Measurements from ENCODE around the gene RBM15B. TPM values are rescaled to one million over a fixed set of nuclear protein-coding genes. Genes with fewer than 3 reads are reported as not detected.
A peak's percentile ranks its signal among the peaks of the same experiment; 100 is the strongest.
"Not testable (repeated sequence)": the region's sequence is repeated elsewhere in the genome, so short reads cannot be mapped to it uniquely, and the experiment has no call there.

Gene RBM15B
- total RNA-seq, 4 donors from 2014 or later = 19.1 to 69.9 (median 28.0) TPM

DNA sequence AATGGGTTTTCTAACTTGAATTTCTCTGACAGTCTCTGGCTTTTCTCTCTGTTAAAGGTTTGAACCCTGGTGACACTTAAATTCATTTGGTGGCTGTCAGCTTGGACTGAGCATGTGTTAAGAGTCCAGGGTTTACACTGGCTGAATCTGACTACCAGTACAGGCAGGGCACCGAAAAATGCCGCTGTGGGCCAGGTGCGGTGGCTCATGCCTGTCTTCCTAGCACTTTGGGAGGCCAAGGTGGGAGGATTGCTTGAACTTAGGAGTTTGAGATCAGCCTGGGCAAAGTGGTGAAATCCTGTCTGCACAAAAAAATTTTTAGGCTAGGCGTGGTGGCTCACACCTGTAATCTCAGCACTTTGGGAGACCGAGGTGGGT lies 4.2 kb upstream of the RBM15B start:
- in situ Hi-C loops (cut with MboI; ENCODE audit: low pct_ligation_motif_present in 1 of 4, low pct_unique_long_range_greater_than_20kb in 1 of 4, low sequenced_read_pairs in 3 of 4) = loop anchor here (25.0 kb wide), 3 partner anchors 275 to 775 kb away; partner anchors contain the start of genes CISH (in 2 of the 4), MAPKAPK3 (in 2 of the 4) and TEX264 (in 1 of the 4)
- TF ChIP-seq POLR2A (IDR thresholded peaks at IDR 0.05) (no peak), POLR2AphosphoS5 (IDR thresholded peaks at IDR 0.05) (no peak), EP300 (IDR thresholded peaks at IDR 0.05; ENCODE audit: low read depth) (no peak)
- TF ChIP-seq, protein P1, sequence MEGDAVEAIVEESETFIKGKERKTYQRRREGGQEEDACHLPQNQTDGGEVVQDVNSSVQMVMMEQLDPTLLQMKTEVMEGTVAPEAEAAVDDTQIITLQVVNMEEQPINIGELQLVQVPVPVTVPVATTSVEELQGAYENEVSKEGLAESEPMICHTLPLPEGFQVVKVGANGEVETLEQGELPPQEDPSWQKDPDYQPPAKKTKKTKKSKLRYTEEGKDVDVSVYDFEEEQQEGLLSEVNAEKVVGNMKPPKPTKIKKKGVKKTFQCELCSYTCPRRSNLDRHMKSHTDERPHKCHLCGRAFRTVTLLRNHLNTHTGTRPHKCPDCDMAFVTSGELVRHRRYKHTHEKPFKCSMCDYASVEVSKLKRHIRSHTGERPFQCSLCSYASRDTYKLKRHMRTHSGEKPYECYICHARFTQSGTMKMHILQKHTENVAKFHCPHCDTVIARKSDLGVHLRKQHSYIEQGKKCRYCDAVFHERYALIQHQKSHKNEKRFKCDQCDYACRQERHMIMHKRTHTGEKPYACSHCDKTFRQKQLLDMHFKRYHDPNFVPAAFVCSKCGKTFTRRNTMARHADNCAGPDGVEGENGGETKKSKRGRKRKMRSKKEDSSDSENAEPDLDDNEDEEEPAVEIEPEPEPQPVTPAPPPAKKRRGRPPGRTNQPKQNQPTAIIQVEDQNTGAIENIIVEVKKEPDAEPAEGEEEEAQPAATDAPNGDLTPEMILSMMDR (IDR thresholded peaks at IDR 0.05) = no peak
- intact Hi-C loops (cut with DNase I; ENCODE audit: low total_unique reads) = no loop called here
- Histone ChIP-seq H3K27me3 (no peaks in the 10 kb centered on the region), H3K4me3 (peak overlapping the region in 1 of 4 donors; percentile 91), H3K27ac (peak overlapping the region; percentile 93 to 94 (median 93)), H3K4me1 (peaks cover 13 to 62% (median 56%) of the 10 kb centered on the region in 4 donors), H3K9me3 (no peaks in the 10 kb centered on the region), H3K36me3 (no peaks in the 10 kb centered on the region)
- 82 to 88% methylated on average over 2 to 5 of the region's 5 CpGs for WGBS, 2 donors (ENCODE audit: low coverage in 1 of 2)
- DNase-seq = no peak

DNA sequence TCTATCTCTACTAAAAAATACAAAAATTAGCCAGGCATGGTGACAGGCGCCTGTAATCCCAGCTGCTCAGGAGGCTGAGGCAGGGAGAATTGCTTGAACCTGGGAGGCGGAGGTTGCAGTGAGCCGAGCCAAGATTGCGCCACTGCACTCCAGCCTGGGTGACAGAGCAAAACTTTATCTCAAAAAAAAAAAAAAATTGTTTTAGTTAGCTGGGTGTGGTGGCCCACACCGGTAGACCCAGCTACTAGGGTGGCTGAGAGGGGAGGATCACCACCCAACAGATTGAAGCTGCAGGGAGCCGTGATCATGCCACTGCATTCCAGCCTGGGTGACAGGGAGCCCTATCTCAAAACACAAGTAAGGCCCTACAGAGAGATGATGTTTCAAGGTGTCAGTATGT lies 3.8 kb upstream of the RBM15B start:
- intact Hi-C loops (cut with DNase I; ENCODE audit: low total_unique reads) = not testable (repeated sequence)

DNA sequence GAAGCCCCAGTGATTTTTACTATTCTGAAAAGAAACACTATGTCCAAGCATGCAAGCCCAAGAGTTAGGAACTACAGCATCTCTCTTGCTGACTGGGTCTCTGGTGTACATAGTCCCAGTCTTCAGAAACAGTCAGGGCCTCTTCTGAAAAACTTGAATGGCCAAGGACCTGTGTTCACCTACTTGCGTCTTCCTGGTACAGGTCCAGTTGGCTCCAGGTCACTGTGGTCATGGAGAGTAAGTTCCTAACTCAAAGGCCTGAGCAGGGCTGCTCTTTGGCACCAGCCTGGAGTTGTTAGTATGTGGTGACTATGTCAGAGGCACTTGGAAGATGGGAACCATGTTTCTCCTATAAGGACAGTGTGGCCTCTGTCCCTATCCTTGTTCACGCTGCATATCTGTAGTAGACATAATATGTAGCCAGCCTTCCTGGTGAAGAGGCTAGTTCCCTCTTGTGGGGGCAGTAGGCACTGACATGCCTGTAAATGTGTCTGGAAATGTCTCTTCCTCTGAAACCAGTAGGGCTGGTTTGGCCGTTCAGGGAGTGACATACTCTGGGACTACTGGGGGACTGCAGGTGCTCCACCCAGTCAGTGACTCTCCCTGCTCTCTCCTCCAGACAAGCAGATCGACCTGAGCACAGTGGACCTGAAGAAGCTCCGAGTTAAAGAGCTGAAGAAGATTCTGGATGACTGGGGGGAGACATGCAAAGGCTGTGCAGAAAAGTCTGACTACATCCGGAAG lies 2.6 kb upstream of the RBM15B start:
- Histone ChIP-seq H3K4me1 (peaks cover 26 to 78% (median 72%) of the 10 kb centered on the region in 4 donors), H3K27ac (peak overlapping the region; percentile 62 to 94 (median 80)), H3K4me3 (no peak overlapping the region), H3K27me3 (no peaks in the 10 kb centered on the region), H3K9me3 (no peaks in the 10 kb centered on the region), H3K36me3 (peaks cover 0 to 6% (median under 1%) of the 10 kb centered on the region in 4 donors)
- in situ Hi-C loops (cut with MboI; ENCODE audit: low pct_ligation_motif_present in 1 of 4, low pct_unique_long_range_greater_than_20kb in 1 of 4, low sequenced_read_pairs in 3 of 4) = loop anchor here (25.0 kb wide), 3 partner anchors 274 to 776 kb away; partner anchors contain the start of genes CISH (in 2 of the 4), MAPKAPK3 (in 2 of the 4) and TEX264 (in 1 of the 4)
- TF ChIP-seq EP300 (IDR thresholded peaks at IDR 0.05; ENCODE audit: low read depth) = no peak
- TF ChIP-seq, protein P1 (IDR thresholded peaks at IDR 0.05) = peak in 4 of 5 experiments; percentile 26 to 75 (median 44)
- TF ChIP-seq POLR2AphosphoS5 (IDR thresholded peaks at IDR 0.05) = peak; percentile 41 to 65 (median 52)
- peak; percentile 61 for TF ChIP-seq POLR2A (IDR thresholded peaks at IDR 0.05)
- intact Hi-C loops (cut with DNase I; ENCODE audit: low total_unique reads) = no loop called here
- WGBS, 2 donors (ENCODE audit: low coverage in 1 of 2) = 56 to 67% methylated on average over 1 to 6 of the region's 6 CpGs
- peak; percentile 81 for DNase-seq

More for the DNA sequence above, 3.8 kb upstream of the RBM15B start:
- WGBS, 2 donors (ENCODE audit: low coverage in 1 of 2) = 63 to 65% methylated on average over 6 of the region's 6 CpGs
- H3K9me3 ChIP-seq, H3K27me3 ChIP-seq, H3K36me3 ChIP-seq, DNase-seq, H3K4me3 ChIP-seq: not testable (repeated sequence)
- peaks cover 16 to 67% (median 61%) of the 10 kb centered on the region in 4 donors for H3K4me1 ChIP-seq
- in situ Hi-C loops (cut with MboI; ENCODE audit: low pct_ligation_motif_present in 1 of 4, low pct_unique_long_range_greater_than_20kb in 1 of 4, low sequenced_read_pairs in 3 of 4) = loop anchor here (25.0 kb wide), 3 partner anchors 275 to 775 kb away; partner anchors contain the start of genes CISH (in 2 of the 4), MAPKAPK3 (in 2 of the 4) and TEX264 (in 1 of the 4)
- H3K27ac ChIP-seq = peak overlapping the region in 3 of 4 donors; percentile 93 to 94 (median 93)

DNA sequence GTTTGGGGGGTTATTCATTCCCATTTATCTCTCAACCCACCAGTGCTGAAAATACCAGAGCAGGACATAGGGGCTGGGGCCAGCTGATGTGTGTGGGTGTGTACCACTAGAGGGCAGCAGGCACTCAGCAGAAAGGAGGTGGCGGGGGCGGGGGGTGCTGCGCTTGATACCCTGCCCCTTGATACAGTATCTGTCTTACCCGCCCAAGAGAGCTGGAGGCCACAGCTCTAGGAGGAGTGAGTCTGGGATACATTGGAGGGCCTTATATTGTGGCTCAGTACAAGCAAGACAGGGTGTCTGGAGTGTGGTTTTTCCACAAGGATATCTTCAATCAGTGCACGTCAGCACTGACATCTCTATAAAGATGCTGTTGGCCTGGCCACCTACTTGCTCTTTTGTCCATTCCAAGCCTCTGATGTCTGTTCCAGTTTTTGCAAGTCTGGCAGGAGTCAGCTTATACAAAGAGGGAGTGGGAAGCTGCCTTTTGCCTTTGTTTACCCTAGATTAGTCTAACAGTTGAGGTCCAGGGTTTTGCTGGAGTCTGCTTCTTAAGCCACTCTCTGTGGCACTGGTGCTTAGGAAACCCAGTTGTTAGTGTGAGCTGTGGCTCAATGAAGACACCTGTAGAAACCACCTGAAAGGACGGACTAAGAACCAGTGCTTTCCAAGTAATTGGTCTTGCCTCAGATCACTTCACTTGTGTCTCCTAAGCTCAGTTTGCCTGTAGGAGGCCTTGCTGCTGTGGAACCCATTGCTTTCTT lies 1.5 kb upstream of the RBM15B start:
- Histone ChIP-seq H3K36me3 (peaks cover 0 to 9% (median 3%) of the 10 kb centered on the region in 4 donors), H3K4me3 (no peak overlapping the region), H3K9me3 (no peaks in the 10 kb centered on the region), H3K27ac (peak overlapping the region; percentile 67 to 94 (median 94)), H3K4me1 (peaks cover 26 to 76% (median 70%) of the 10 kb centered on the region in 4 donors), H3K27me3 (no peaks in the 10 kb centered on the region)
- in situ Hi-C loops (cut with MboI; ENCODE audit: low pct_ligation_motif_present in 1 of 4, low pct_unique_long_range_greater_than_20kb in 1 of 4, low sequenced_read_pairs in 3 of 4) (loop anchor here (25.0 kb wide), 3 partner anchors 273 to 777 kb away; partner anchors contain the start of genes CISH (in 2 of the 4), MAPKAPK3 (in 2 of the 4) and TEX264 (in 1 of the 4)), intact Hi-C loops (cut with DNase I; ENCODE audit: low total_unique reads) (loop anchor here (10.0 kb wide), 1 partner anchor 295 kb away; no protein-coding TSS in a partner anchor)
- DNase-seq = peak; percentile 62
- 25 to 36% methylated on average over 1 to 6 of the region's 6 CpGs for WGBS, 2 donors (ENCODE audit: low coverage in 1 of 2)
- TF ChIP-seq POLR2AphosphoS5 (IDR thresholded peaks at IDR 0.05) = no peak
- TF ChIP-seq EP300 (IDR thresholded peaks at IDR 0.05; ENCODE audit: low read depth) = no peak
- TF ChIP-seq, protein P1 (IDR thresholded peaks at IDR 0.05) = peak; percentile 64 to 78 (median 75)

All from transverse colon (tissue), 4 donors.